ENCODE measurements around the gene STT3B. TPM values are rescaled to one million over a fixed set of nuclear protein-coding genes. Genes with fewer than 3 reads are reported as not detected.

STT3B gene
- polyA plus RNA-seq, 1 donor (not counting 4 experiments of a cell fraction or from before 2014, with no cell fraction given) = 129 TPM

- dilution Hi-C loops (cut with MboI; ENCODE audit: extremely low pct_ligation_motif_present, low sequenced_read_pairs) = no loop called here
- no peak for FAIRE-seq
- no peak for TF ChIP-seq EZH2 (IDR thresholded peaks at IDR 0.05; ENCODE audit: low read length)
- TF ChIP-seq, protein P1, sequence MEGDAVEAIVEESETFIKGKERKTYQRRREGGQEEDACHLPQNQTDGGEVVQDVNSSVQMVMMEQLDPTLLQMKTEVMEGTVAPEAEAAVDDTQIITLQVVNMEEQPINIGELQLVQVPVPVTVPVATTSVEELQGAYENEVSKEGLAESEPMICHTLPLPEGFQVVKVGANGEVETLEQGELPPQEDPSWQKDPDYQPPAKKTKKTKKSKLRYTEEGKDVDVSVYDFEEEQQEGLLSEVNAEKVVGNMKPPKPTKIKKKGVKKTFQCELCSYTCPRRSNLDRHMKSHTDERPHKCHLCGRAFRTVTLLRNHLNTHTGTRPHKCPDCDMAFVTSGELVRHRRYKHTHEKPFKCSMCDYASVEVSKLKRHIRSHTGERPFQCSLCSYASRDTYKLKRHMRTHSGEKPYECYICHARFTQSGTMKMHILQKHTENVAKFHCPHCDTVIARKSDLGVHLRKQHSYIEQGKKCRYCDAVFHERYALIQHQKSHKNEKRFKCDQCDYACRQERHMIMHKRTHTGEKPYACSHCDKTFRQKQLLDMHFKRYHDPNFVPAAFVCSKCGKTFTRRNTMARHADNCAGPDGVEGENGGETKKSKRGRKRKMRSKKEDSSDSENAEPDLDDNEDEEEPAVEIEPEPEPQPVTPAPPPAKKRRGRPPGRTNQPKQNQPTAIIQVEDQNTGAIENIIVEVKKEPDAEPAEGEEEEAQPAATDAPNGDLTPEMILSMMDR (optimal IDR thresholded peaks at IDR 0.05 in 1 of 3, IDR thresholded peaks at IDR 0.05 in 1 of 3, conservative IDR thresholded peaks at IDR 0.05 in 1 of 3; ENCODE audit: extremely low read depth in 1 of 3, insufficient read depth in 2 of 3, low read length in 3 of 3) = no peak
- no peak overlapping the region for H3K9ac ChIP-seq (ENCODE audit: control insufficient read depth, extremely low read depth, insufficient read depth, low read length)
- no peaks in the 10 kb centered on the region for H3K79me2 ChIP-seq (ENCODE audit: control insufficient read depth, insufficient read depth, low read length)
- H3K27ac ChIP-seq (ENCODE audit: control insufficient read depth, insufficient read depth, low read length) = no peak overlapping the region
- H3K9me3 ChIP-seq (ENCODE audit: control insufficient read depth, low read depth, low read length) = no peaks in the 10 kb centered on the region
- H2AFZ ChIP-seq (ENCODE audit: control insufficient read depth, low read length) = no peak overlapping the region
- no peak overlapping the region for H3K4me2 ChIP-seq (ENCODE audit: control insufficient read depth, extremely low read depth, insufficient read depth, low read depth, low read length)
- H3K36me3 ChIP-seq (ENCODE audit: control insufficient read depth in 2 of 2, extremely low read depth in 1 of 2, insufficient read depth in 2 of 2, low read length in 2 of 2) = no peaks in the 10 kb centered on the region
- H3K4me1 ChIP-seq (ENCODE audit: control insufficient read depth, extremely low read depth, insufficient read depth, low read length) = no peaks in the 10 kb centered on the region
- peaks cover 3% of the 10 kb centered on the region for H3K27me3 ChIP-seq (ENCODE audit: control insufficient read depth, extremely low read depth, insufficient read depth, low read length)
- H4K20me1 ChIP-seq (ENCODE audit: control insufficient read depth, extremely low read depth, insufficient read depth, low read length) = no peaks in the 10 kb centered on the region
- no peak overlapping the region for H3K4me3 ChIP-seq (ENCODE audit: control insufficient read depth in 2 of 3, extremely low read depth in 1 of 3, insufficient read depth in 2 of 3, low read depth in 1 of 3, low read length in 3 of 3)
- no peaks in the 10 kb centered on the region for H3K9me1 ChIP-seq (ENCODE audit: control insufficient read depth, extremely low read depth, insufficient read depth, low read length)
- no peak for DNase-seq (ENCODE audit: low read depth, low spot score)
Observed at GRCh38 chr3:31499281-31499680, 33.4 kb upstream of the STT3B start.

DNA sequence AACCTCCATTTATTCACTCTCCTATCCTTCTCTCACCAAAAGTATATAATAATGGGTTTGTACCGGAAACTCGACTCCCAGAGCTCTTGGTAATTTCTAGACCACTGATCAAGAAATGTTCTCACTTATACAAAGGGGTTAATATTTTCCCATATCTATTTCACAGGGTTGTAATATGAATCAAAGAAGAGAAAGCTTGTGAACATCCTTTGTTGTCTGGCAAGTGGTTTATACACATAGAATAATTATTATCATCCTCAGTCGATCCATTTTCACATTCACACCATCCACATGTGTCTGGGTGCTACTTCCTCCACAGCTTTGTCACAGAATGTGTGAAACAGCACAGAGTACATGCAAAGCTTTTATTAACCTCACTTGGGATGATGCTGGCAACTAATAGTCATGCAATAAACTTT is 29.9 kb upstream of the STT3B start:
- Histone ChIP-seq H3K79me2 (ENCODE audit: control insufficient read depth, insufficient read depth, low read length) (no peaks in the 10 kb centered on the region), H3K9me1 (ENCODE audit: control insufficient read depth, extremely low read depth, insufficient read depth, low read length) (no peaks in the 10 kb centered on the region), H3K27me3 (ENCODE audit: control insufficient read depth, extremely low read depth, insufficient read depth, low read length) (peaks cover 10% of the 10 kb centered on the region), H3K9me3 (ENCODE audit: control insufficient read depth, low read depth, low read length) (no peaks in the 10 kb centered on the region), H3K4me2 (ENCODE audit: control insufficient read depth, extremely low read depth, insufficient read depth, low read depth, low read length) (no peak overlapping the region), H3K4me1 (ENCODE audit: control insufficient read depth, extremely low read depth, insufficient read depth, low read length) (no peaks in the 10 kb centered on the region), H3K9ac (ENCODE audit: control insufficient read depth, extremely low read depth, insufficient read depth, low read length) (no peak overlapping the region), H3K36me3 (ENCODE audit: control insufficient read depth in 2 of 2, extremely low read depth in 1 of 2, insufficient read depth in 2 of 2, low read length in 2 of 2) (no peaks in the 10 kb centered on the region), H2AFZ (ENCODE audit: control insufficient read depth, low read length) (no peak overlapping the region), H3K4me3 (ENCODE audit: control insufficient read depth in 2 of 3, extremely low read depth in 1 of 3, insufficient read depth in 2 of 3, low read depth in 1 of 3, low read length in 3 of 3) (no peak overlapping the region), H4K20me1 (ENCODE audit: control insufficient read depth, extremely low read depth, insufficient read depth, low read length) (no peaks in the 10 kb centered on the region), H3K27ac (ENCODE audit: control insufficient read depth, insufficient read depth, low read length) (no peak overlapping the region)
- no peak for TF ChIP-seq EZH2 (IDR thresholded peaks at IDR 0.05; ENCODE audit: low read length)
- TF ChIP-seq, protein P1 (optimal IDR thresholded peaks at IDR 0.05 in 1 of 3, IDR thresholded peaks at IDR 0.05 in 1 of 3, conservative IDR thresholded peaks at IDR 0.05 in 1 of 3; ENCODE audit: extremely low read depth in 1 of 3, insufficient read depth in 2 of 3, low read length in 3 of 3) = no peak
- DNase-seq (ENCODE audit: low read depth, low spot score) = no peak
- dilution Hi-C loops (cut with MboI; ENCODE audit: extremely low pct_ligation_motif_present, low sequenced_read_pairs) = no loop called here
- no peak for FAIRE-seq

Measured in keratinocyte (primary cell).